GM19239 (cell line): ENCODE measurements around the gene IL17REL.

ENCODE experiments used
- DNase-seq: peaks from one replicate; pipeline ENCODE4 v3.0.0; 2011; ENCODE audit warnings: low spot score; ENCODE audit not compliant: insufficient read length
- FAIRE-seq: peaks from 2 replicates; lab custom pipeline; 2011; peaks lifted over from hg19 to GRCh38; lab: Jason Lieb, UNC

The IL17REL gene

GRCh38 chr22:49970528-49971231 is 41.9 kb downstream of the IL17REL start:
- DNase-seq (peak; percentile 86), FAIRE-seq (peak; percentile 95)

- FAIRE-seq, result no peak
- no peak for DNase-seq
Observed at GRCh38 chr22:49969751-49970527, 42.6 kb downstream of the IL17REL start.

- DNase-seq (no peak), FAIRE-seq (no peak)
Observed at GRCh38 chr22:49968831-49969661, 43.5 kb downstream of the IL17REL start.

GRCh38 chr22:49968313-49968830 is 44.2 kb downstream of the IL17REL start:
- no peak for FAIRE-seq
- no peak for DNase-seq

- FAIRE-seq, result no peak
- DNase-seq, result no peak
Observed at GRCh38 chr22:49967706-49968208, 44.8 kb downstream of the IL17REL start.

- FAIRE-seq, result no peak
Observed at GRCh38 chr22:49966774-49967705, 45.5 kb downstream of the IL17REL start.

GRCh38 chr22:49966041-49966773 is 46.4 kb downstream of the IL17REL start:
- DNase-seq (no peak), FAIRE-seq (no peak)

More at GRCh38 chr22:49966774-49967705, 45.5 kb downstream of the IL17REL start:
- no peak for DNase-seq

- FAIRE-seq, result no peak
- no peak for DNase-seq
Observed at GRCh38 chr22:49965091-49966040, 47.2 kb downstream of the IL17REL start.

- FAIRE-seq, result no peak
Observed at GRCh38 chr22:49964136-49965090, 48.2 kb downstream of the IL17REL start.

GRCh38 chr22:49963647-49964026 is 48.9 kb downstream of the IL17REL start:
- DNase-seq (no peak), FAIRE-seq (no peak)

More at GRCh38 chr22:49964136-49965090, 48.2 kb downstream of the IL17REL start:
- no peak for DNase-seq

GRCh38 chr22:49962751-49963646 is 49.6 kb downstream of the IL17REL start:
- FAIRE-seq (no peak), DNase-seq (no peak)

GRCh38 chr22:49962012-49962750 is 50.4 kb downstream of the IL17REL start:
- peak; percentile 23 for FAIRE-seq
- DNase-seq, result no peak

GRCh38 chr22:49961601-49962011 is 51.0 kb downstream of the IL17REL start:
- DNase-seq (no peak), FAIRE-seq (peak; percentile 21)

GRCh38 chr22:49961005-49961600 is 51.5 kb downstream of the IL17REL start:
- DNase-seq, result no peak
- no peak for FAIRE-seq
